GM10266 (cell line): ENCODE measurements around the gene UBXN1.
"Not testable (repeated sequence)": the region's sequence is repeated elsewhere in the genome, so short reads cannot be mapped to it uniquely, and the experiment has no call there.

Experiments
- DNase-seq: peaks from one replicate; pipeline ENCODE4 v3.0.0; 2012; ENCODE audit errors: extremely low spot score
- TF ChIP-seq, protein P1 (sequence below): IDR thresholded peaks from 2 replicates; pipeline ENCODE4 v1.5.1; 2012; ENCODE audit warnings: mild to moderate bottlenecking, low read depth; ENCODE audit not compliant: control insufficient read depth, insufficient read depth; ENCODE audit errors: missing control alignments

UBXN1 gene

DNA sequence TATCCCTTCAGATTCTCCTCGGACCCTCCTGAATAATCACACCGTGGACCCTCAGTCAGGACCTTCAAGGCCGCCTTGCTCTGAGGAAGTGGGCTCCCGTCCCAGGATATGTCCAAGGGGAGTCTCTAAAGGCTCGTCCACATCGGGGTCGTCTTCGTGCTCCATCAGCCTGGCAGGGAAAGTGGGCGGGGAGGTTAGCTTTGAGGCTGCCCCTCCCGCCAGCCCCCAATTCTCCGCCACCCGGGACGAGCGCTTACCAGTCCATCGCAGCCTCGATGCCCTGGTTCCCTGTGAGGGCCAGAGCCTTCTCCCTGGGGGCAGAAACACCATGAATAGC is 472 bp downstream of the UBXN1 start:
- TF ChIP-seq, protein P1, sequence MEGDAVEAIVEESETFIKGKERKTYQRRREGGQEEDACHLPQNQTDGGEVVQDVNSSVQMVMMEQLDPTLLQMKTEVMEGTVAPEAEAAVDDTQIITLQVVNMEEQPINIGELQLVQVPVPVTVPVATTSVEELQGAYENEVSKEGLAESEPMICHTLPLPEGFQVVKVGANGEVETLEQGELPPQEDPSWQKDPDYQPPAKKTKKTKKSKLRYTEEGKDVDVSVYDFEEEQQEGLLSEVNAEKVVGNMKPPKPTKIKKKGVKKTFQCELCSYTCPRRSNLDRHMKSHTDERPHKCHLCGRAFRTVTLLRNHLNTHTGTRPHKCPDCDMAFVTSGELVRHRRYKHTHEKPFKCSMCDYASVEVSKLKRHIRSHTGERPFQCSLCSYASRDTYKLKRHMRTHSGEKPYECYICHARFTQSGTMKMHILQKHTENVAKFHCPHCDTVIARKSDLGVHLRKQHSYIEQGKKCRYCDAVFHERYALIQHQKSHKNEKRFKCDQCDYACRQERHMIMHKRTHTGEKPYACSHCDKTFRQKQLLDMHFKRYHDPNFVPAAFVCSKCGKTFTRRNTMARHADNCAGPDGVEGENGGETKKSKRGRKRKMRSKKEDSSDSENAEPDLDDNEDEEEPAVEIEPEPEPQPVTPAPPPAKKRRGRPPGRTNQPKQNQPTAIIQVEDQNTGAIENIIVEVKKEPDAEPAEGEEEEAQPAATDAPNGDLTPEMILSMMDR, result no peak
- no peak for DNase-seq

DNA sequence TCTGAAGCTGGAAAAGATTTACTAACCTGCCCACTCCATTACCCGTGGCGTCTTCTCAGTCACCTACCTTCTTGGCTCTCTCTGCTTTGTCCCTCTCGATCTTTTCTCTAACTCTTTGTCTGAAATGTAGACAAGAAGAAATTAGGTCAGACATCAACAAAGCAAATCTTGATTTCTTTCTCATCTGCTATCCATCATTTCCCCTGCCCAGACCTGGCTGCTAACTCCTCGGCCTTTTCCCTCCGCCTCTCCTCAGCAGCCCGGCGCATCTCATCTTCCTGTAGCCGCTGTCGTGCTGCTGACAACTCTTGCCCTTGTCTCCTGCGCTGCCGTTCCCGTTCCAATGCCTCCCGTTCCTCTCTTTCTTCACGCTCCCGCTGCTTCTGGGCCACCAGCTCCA is 1.2 kb downstream of the UBXN1 start:
- no peak for DNase-seq
- TF ChIP-seq, protein P1, result no peak

DNA sequence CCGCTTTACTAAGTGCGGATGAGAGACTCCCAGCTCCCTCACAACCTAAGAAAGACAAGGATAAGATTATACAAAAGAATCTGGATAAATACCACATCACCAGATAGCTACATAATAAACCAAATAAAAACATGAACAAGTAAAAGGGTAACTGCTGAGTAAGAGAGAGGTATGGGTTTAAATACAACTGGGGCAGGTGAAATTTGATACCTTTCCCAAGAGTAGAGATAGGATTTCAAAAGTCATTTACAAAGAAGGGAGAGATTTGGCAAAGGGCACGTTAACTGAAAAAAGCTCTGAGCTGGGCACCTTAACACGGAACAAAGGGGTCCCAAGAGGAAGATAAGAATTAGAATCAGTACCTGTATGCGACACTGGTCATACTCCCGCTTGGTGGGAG is 1.7 kb downstream of the UBXN1 start:
- no peak for DNase-seq
- TF ChIP-seq, protein P1, result no peak

DNA sequence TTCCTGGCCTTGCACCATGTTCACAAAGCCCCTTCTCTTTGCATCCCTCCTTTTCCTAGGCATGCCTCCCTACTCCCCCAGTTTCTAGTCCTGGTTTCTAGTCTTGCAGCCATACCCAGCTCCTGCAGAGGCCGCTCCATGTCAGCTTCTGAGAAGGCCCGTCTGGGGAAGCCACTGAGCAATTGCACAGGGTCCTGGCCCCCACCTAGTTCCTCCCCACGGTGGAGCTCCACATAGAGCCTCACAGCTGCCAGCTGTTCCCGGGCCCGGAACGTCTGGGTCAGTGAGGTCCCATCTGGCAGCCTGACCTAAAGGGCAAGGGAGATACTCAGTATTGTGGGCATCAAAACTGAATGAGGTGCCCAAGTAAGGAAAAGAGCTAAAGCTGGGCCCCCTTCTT is 2.2 kb downstream of the UBXN1 start:
- TF ChIP-seq, protein P1, result no peak

DNA sequence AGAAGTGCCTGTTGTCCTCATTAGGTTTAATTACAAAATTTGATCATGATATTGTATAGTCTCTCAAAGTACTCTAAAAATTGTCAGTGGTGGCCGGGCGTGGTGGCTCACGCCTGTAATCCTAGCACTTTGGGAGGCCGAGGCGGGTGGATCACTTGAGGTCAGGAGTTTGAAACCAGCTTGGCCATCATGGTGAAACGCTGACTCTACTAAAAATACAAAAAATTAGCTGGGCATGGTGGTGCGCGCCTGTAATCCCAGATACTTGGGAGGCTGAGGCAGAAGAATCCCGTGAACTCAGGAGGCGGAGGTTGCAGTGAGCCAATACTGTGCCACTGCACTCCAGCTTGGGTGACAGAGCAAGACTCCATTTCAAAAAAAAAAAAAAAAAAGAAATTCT is 3.5 kb downstream of the UBXN1 start:
- DNase-seq, result not testable (repeated sequence)

More for the DNA sequence above, 2.2 kb downstream of the UBXN1 start:
- no peak for DNase-seq

DNA sequence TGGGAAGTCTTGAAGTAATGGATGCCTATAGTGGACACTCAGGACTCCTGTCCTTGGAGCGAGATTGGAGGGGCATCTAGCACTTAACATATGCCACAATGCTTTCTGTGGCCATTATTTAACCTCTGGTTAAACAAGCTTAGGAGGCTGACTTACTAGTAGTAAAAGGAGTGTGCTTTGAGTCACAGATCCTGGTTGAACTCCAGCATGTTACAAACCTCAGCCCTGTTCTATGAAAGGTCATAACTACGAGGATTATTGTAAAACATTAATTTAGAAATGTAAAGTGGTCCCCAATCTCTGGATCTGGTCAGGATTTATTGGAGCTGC is 5.7 kb downstream of the UBXN1 start:
- TF ChIP-seq, protein P1, result no peak
- DNase-seq, result no peak

DNA sequence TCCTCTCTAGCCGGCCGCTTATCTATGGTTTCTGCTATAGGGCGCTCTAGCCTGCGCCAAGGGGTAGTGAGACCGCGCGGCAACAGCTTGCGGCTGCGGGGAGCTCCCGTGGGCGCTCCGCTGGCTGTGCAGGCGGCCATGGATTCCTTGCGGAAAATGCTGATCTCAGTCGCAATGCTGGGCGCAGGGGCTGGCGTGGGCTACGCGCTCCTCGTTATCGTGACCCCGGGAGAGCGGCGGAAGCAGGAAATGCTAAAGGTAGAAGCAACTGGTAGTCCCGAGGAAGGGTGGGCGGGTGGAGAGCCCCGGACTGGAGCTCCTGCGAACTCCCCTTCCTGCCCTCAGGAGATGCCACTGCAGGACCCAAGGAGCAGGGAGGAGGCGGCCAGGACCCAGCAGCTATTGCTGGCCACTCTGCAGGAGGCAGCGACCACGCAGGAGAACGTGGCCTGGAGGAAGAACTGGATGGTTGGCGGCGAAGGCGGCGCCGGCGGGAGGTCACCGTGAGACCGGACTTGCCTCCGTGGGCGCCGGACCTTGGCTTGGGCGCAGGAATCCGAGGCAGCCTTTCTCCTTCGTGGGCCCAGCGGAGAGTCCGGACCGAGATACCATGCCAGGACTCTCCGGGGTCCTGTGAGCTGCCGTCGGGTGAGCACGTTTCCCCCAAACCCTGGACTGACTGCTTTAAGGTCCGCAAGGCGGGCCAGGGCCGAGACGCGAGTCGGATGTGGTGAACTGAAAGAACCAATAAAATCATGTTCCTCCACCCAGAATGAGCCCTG is 7.1 kb downstream of the UBXN1 start, which contains the start of the genes LBHD1 and UQCC3:
Gene LBHD1, minus strand, starts transcription at position 660 of the 782 bp plus-strand sequence. CDS start 2,236 bp downstream, outside the sequence.
Gene UQCC3, plus strand, starts transcription at position 66 of the 782 bp plus-strand sequence. Its CDS starts 73 bp downstream, at position 139.
- TF ChIP-seq, protein P1, result no peak
- peak; percentile 84 for DNase-seq

DNA sequence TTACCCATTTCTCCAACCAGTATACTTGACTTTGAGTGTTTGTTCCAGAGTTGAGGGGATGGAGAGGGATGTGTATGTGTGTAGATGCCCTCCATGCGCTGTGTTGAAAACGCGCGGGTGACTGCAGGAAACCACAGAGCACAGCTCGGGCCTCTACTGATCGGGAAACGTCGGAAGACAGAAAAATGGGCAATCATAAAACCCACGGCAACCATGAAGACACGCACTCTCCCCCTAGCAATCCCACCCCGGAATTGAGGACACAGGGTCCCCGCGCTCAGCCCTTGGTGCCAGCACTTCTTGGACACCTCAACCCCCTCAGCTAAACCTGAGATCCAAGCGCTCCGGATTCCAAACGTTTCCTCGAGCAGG is 7.7 kb downstream of the UBXN1 start:
- TF ChIP-seq, protein P1, result no peak

More for the DNA sequence above, 7.7 kb downstream of the UBXN1 start:
- DNase-seq, result no peak
